ENCODE results near the gene TRIP4. TPM values are rescaled to one million over a fixed set of nuclear protein-coding genes. Genes with fewer than 3 reads are reported as not detected.

Gene TRIP4
- total and polyA plus RNA-seq, 9 of the 15 experiments (the other 6 are each of a cell fraction or from before 2014, with no cell fraction given): 7.6 to 23.3 (median 16.7) TPM

GRCh38 chr15:64460206-64460723, 72.6 kb downstream of the TRIP4 start, which contains the start of gene ZNF609 (continued):
- TF ChIP-seq SMAD3 (CRISPR knock-in tag; conservative IDR thresholded peaks at IDR 0.05) (peak; percentile 67; the same call in 1 of the 2 replicates), EWSR1 (IDR thresholded peaks at IDR 0.05; ENCODE audit: borderline replicate concordance, low read depth, partially characterized antibody) (no peak), TOE1 (IDR thresholded peaks at IDR 0.05; ENCODE audit: borderline replicate concordance) (peak; percentile 93), TOE1 (CRISPR knock-in tag; IDR thresholded peaks at IDR 0.05; ENCODE audit: borderline replicate concordance, low read depth) (0 out of 2 replicates have a peak, but pooled peaks have one; percentile 59), BRF1 (IDR thresholded peaks at IDR 0.05; ENCODE audit: borderline replicate concordance, extremely low read depth, insufficient read length) (no peak), CBFA2T3 (IDR thresholded peaks at IDR 0.05) (peak; percentile 46), RNF2 (IDR thresholded peaks at IDR 0.05) (peak; percentile 71), MTF1 (CRISPR knock-in tag; IDR thresholded peaks at IDR 0.05; ENCODE audit: borderline replicate concordance) (no peak), SIN3A (IDR thresholded peaks at IDR 0.05; ENCODE audit: borderline replicate concordance in 2 of 2, control insufficient read depth in 1 of 2, low read depth in 2 of 2, low read length in 2 of 2) (peak in 1 of 2 experiments; percentile 59; a peak in 1 of 4 replicates), TRIM24 (IDR thresholded peaks at IDR 0.05) (no peak; a peak in 1 of 4 replicates), MTA3 (IDR thresholded peaks at IDR 0.05; ENCODE audit: borderline replicate concordance) (peak; percentile 89), ZC3H11A (IDR thresholded peaks at IDR 0.05; ENCODE audit: low read depth, low read length) (no peak), ZNF124 (CRISPR knock-in tag; IDR thresholded peaks at IDR 0.05) (no peak)
- TF ChIP-seq, protein P1, sequence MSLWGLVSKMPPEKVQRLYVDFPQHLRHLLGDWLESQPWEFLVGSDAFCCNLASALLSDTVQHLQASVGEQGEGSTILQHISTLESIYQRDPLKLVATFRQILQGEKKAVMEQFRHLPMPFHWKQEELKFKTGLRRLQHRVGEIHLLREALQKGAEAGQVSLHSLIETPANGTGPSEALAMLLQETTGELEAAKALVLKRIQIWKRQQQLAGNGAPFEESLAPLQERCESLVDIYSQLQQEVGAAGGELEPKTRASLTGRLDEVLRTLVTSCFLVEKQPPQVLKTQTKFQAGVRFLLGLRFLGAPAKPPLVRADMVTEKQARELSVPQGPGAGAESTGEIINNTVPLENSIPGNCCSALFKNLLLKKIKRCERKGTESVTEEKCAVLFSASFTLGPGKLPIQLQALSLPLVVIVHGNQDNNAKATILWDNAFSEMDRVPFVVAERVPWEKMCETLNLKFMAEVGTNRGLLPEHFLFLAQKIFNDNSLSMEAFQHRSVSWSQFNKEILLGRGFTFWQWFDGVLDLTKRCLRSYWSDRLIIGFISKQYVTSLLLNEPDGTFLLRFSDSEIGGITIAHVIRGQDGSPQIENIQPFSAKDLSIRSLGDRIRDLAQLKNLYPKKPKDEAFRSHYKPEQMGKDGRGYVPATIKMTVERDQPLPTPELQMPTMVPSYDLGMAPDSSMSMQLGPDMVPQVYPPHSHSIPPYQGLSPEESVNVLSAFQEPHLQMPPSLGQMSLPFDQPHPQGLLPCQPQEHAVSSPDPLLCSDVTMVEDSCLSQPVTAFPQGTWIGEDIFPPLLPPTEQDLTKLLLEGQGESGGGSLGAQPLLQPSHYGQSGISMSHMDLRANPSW (CRISPR knock-in tag; IDR thresholded peaks at IDR 0.05): no peak
- TF ChIP-seq, protein P2, sequence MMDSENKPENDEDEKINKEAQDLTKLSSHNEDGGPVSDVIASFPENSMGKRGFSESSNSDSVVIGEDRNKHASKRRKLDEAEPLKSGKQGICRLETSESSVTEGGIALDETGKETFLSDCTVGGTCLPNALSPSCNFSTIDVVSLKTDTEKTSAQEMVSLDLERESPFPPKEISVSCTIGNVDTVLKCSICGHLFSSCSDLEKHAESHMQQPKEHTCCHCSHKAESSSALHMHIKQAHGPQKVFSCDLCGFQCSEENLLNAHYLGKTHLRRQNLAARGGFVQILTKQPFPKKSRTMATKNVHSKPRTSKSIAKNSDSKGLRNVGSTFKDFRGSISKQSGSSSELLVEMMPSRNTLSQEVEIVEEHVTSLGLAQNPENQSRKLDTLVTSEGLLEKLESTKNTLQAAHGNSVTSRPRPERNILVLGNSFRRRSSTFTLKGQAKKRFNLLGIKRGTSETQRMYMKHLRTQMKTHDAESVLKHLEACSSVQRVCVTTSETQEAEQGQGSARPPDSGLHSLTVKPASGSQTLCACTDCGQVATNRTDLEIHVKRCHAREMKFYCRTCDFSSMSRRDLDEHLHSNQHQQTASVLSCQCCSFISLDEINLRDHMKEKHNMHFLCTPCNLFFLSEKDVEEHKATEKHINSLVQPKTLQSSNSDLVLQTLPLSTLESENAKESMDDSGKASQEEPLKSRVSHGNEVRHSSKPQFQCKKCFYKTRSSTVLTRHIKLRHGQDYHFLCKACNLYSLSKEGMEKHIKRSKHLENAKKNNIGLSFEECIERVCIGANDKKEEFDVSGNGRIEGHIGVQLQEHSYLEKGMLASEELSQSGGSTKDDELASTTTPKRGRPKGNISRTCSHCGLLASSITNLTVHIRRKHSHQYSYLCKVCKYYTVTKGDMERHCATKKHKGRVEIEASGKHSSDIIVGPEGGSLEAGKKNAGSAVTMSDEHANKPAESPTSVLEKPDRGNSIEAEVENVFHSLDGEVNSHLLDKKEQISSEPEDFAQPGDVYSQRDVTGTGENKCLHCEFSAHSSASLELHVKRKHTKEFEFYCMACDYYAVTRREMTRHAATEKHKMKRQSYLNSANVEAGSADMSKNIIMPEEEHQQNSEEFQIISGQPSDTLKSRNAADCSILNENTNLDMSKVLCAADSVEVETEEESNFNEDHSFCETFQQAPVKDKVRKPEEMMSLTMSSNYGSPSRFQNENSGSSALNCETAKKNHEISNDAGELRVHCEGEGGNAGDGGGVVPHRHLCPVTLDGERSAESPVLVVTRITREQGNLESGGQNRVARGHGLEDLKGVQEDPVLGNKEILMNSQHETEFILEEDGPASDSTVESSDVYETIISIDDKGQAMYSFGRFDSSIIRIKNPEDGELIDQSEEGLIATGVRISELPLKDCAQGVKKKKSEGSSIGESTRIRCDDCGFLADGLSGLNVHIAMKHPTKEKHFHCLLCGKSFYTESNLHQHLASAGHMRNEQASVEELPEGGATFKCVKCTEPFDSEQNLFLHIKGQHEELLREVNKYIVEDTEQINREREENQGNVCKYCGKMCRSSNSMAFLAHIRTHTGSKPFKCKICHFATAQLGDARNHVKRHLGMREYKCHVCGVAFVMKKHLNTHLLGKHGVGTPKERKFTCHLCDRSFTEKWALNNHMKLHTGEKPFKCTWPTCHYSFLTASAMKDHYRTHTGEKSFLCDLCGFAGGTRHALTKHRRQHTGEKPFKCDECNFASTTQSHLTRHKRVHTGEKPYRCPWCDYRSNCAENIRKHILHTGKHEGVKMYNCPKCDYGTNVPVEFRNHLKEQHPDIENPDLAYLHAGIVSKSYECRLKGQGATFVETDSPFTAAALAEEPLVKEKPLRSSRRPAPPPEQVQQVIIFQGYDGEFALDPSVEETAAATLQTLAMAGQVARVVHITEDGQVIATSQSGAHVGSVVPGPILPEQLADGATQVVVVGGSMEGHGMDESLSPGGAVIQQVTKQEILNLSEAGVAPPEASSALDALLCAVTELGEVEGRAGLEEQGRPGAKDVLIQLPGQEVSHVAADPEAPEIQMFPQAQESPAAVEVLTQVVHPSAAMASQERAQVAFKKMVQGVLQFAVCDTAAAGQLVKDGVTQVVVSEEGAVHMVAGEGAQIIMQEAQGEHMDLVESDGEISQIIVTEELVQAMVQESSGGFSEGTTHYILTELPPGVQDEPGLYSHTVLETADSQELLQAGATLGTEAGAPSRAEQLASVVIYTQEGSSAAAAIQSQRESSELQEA (IDR thresholded peaks at IDR 0.05; ENCODE audit: low read depth): no peak
- TF ChIP-seq, protein P3, sequence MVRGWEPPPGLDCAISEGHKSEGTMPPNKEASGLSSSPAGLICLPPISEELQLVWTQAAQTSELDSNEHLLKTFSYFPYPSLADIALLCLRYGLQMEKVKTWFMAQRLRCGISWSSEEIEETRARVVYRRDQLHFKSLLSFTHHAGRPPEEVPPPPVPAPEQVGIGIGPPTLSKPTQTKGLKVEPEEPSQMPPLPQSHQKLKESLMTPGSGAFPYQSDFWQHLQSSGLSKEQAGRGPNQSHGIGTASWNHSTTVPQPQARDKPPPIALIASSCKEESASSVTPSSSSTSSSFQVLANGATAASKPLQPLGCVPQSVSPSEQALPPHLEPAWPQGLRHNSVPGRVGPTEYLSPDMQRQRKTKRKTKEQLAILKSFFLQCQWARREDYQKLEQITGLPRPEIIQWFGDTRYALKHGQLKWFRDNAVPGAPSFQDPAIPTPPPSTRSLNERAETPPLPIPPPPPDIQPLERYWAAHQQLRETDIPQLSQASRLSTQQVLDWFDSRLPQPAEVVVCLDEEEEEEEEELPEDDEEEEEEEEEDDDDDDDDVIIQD (CRISPR knock-in tag; IDR thresholded peaks at IDR 0.05): no peak

Data from K562 (cell line).